Measurements from ENCODE around the gene ITGA2. TPM values are rescaled to one million over a fixed set of nuclear protein-coding genes. Genes with fewer than 3 reads are reported as not detected.

ITGA2 gene
- polyA plus RNA-seq, 1 experiment: 71.9 TPM

DNA sequence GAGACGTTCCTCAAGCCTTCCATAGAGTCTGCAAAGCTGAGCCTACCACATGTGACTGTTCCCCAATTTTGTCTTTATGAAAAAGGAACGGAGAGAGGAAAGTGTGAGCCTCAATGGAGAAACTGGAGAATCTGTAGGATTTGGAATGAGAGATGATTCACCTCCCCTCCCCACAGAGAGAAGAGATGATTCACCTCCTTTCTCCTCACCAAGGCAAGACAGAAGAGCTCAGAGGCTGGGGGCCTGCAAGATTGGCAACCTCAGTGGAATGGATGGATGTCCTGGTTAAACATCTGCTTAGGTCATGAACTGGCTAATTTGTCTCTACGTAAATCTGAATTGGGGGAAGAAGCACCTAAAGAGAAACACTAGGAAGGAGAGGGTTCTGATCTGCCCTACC, 137.4 kb downstream of the ITGA2 start:
- H3K9me3 ChIP-seq (ENCODE audit: control insufficient read depth, insufficient read depth, low read length): no peaks in the 10 kb centered on the region
- no peaks in the 10 kb centered on the region for H3K27me3 ChIP-seq (ENCODE audit: control insufficient read depth, insufficient read depth, low read length)
- DNase-seq (ENCODE audit: low read depth, low spot score): no peak
- TF ChIP-seq, protein P1, sequence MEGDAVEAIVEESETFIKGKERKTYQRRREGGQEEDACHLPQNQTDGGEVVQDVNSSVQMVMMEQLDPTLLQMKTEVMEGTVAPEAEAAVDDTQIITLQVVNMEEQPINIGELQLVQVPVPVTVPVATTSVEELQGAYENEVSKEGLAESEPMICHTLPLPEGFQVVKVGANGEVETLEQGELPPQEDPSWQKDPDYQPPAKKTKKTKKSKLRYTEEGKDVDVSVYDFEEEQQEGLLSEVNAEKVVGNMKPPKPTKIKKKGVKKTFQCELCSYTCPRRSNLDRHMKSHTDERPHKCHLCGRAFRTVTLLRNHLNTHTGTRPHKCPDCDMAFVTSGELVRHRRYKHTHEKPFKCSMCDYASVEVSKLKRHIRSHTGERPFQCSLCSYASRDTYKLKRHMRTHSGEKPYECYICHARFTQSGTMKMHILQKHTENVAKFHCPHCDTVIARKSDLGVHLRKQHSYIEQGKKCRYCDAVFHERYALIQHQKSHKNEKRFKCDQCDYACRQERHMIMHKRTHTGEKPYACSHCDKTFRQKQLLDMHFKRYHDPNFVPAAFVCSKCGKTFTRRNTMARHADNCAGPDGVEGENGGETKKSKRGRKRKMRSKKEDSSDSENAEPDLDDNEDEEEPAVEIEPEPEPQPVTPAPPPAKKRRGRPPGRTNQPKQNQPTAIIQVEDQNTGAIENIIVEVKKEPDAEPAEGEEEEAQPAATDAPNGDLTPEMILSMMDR (IDR thresholded peaks at IDR 0.05; ENCODE audit: low read depth, low read length): no peak
- H3K4me3 ChIP-seq (ENCODE audit: low read depth, low read length): no peak overlapping the region
- CTCF ChIA-PET: interaction anchor here (0.6 to 1.3 kb wide), 4 partner anchors 12 to 1108 kb away, joined by 3 to 9 read pairs (median 6); no protein-coding TSS in a partner anchor
- POLR2A ChIA-PET: no interaction called here
- no peak overlapping the region for H3K27ac ChIP-seq (ENCODE audit: low read depth, low read length)

DNA sequence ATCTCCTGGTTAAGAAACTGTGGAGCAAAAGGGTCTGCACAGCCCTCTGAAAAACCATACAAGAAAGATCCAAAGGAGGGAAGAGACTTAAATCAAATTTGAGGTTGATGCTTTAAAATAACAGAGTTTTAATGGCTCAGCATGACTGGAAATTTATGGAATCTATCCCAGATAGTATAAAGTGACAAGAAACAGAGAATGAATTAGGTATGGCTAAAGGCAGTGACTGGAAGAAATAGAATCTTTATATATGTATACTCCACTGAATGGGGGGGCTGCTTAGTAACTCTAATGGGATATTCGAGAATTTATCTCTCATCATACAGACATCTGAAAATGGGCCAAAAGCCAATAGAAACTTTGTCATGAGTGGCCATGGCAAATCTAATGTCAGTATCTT, 138.0 kb downstream of the ITGA2 start:
- H3K4me3 ChIP-seq (ENCODE audit: low read depth, low read length): no peak overlapping the region
- CTCF ChIA-PET: interaction anchor here (0.6 to 1.3 kb wide), 3 partner anchors 11 to 1107 kb away, joined by 3 to 9 read pairs (median 6); no protein-coding TSS in a partner anchor
- no peaks in the 10 kb centered on the region for H3K9me3 ChIP-seq (ENCODE audit: control insufficient read depth, insufficient read depth, low read length)
- no peak overlapping the region for H3K27ac ChIP-seq (ENCODE audit: low read depth, low read length)
- TF ChIP-seq, protein P1 (IDR thresholded peaks at IDR 0.05; ENCODE audit: low read depth, low read length): no peak
- DNase-seq (ENCODE audit: low read depth, low spot score): no peak
- H3K27me3 ChIP-seq (ENCODE audit: control insufficient read depth, insufficient read depth, low read length): no peaks in the 10 kb centered on the region
- POLR2A ChIA-PET: no interaction called here

DNA sequence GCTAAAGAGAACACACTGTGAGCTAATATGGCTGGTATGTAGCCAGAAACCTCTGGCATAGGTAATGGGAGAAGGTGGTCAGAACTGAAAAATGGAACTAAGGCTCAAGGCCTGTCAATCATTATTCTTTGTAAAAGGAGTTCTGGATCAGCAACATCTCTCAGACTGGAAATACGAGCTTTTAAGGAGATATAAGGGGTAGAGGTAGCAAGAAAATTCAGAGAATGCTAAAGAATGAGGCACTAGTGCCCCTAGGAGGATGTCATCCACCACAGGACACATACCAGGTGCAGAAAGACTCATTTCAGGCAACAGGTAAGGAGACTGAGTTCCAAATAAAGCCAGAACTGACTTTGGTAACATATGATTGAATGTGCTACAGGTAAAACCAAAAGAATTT, 139.3 kb downstream of the ITGA2 start:
- no peak for DNase-seq (ENCODE audit: low read depth, low spot score)
- POLR2A ChIA-PET: no interaction called here
- no peak overlapping the region for H3K4me3 ChIP-seq (ENCODE audit: low read depth, low read length)
- H3K27ac ChIP-seq (ENCODE audit: low read depth, low read length): no peak overlapping the region
- CTCF ChIA-PET: no interaction called here
- TF ChIP-seq, protein P1 (IDR thresholded peaks at IDR 0.05; ENCODE audit: low read depth, low read length): no peak
- H3K9me3 ChIP-seq (ENCODE audit: control insufficient read depth, insufficient read depth, low read length): no peaks in the 10 kb centered on the region
- no peaks in the 10 kb centered on the region for H3K27me3 ChIP-seq (ENCODE audit: control insufficient read depth, insufficient read depth, low read length)

GRCh38 chr5:53130266-53130665, 141.1 kb downstream of the ITGA2 start:
- CTCF ChIA-PET: interaction anchor here (1.0 kb wide), 1 partner anchor 1104 kb away, joined by 5 read pairs; no protein-coding TSS in a partner anchor
- TF ChIP-seq, protein P1 (IDR thresholded peaks at IDR 0.05; ENCODE audit: low read depth, low read length): no peak
- H3K27me3 ChIP-seq (ENCODE audit: control insufficient read depth, insufficient read depth, low read length): no peaks in the 10 kb centered on the region
- no peak overlapping the region for H3K27ac ChIP-seq (ENCODE audit: low read depth, low read length)
- no peak overlapping the region for H3K4me3 ChIP-seq (ENCODE audit: low read depth, low read length)
- H3K9me3 ChIP-seq (ENCODE audit: control insufficient read depth, insufficient read depth, low read length): no peaks in the 10 kb centered on the region
- POLR2A ChIA-PET: no interaction called here
- no peak for DNase-seq (ENCODE audit: low read depth, low spot score)

DNA sequence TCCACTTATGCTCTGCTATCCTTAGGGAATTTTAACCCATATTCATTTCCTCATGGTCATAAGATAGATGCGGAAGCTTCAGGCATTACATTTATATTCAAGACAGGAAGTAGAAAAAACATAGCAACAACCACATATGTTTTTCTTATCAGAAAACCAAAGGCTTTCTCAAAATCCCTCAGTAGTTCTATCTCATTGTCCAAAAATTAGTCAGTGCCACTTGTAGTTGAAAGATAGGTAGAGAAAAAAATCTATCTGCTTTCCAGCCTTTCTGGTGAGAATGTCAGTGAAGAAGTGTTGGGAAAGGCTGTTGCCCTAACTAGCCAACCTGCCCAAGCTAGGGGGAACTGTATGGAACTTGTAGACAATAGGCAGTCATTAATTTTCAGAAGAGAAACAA, 143.9 kb downstream of the ITGA2 start:
- ChIA-PET POLR2A (no interaction called here), CTCF (interaction anchor here (0.6 to 1.5 kb wide), 2 partner anchors 78 to 1096 kb away, joined by 3 to 5 read pairs; no protein-coding TSS in a partner anchor)
- Histone ChIP-seq H3K9me3 (ENCODE audit: control insufficient read depth, insufficient read depth, low read length) (no peaks in the 10 kb centered on the region), H3K27me3 (ENCODE audit: control insufficient read depth, insufficient read depth, low read length) (no peaks in the 10 kb centered on the region), H3K4me3 (ENCODE audit: low read depth, low read length) (no peak overlapping the region), H3K27ac (ENCODE audit: low read depth, low read length) (no peak overlapping the region)
- no peak for DNase-seq (ENCODE audit: low read depth, low spot score)
- TF ChIP-seq, protein P1 (IDR thresholded peaks at IDR 0.05; ENCODE audit: low read depth, low read length): no peak

Other genes with a start within 250 kb of the ITGA2 start
- 136 and 148 TPM in 2 replicates for gene ITGA1, start 201.4 kb upstream of the ITGA2 start, polyA plus RNA-seq (2011; rRNA removed)
- gene PELO, start 201.4 kb upstream of the ITGA2 start, polyA plus RNA-seq (2011; rRNA removed): 49.4 TPM in 2 replicates
- gene MOCS2, start 120.4 kb downstream of the ITGA2 start, polyA plus RNA-seq (2011; rRNA removed): 53.3 and 79.6 TPM in 2 replicates

All from AG04450 (cell line).